HG02885 (cell line): ENCODE results near the gene EXOC3L1.
A peak's percentile ranks its signal among the peaks of the same experiment; 100 is the strongest.

Experiments used
- ATAC-seq: cut with Tn5 transposase; IDR thresholded peaks from one replicate; pipeline ENCODE4 v1.9.1; 2021; ENCODE audit warnings: mild to moderate bottlenecking; ENCODE audit not compliant: unreplicated experiment, poor library complexity

Gene EXOC3L1

DNA sequence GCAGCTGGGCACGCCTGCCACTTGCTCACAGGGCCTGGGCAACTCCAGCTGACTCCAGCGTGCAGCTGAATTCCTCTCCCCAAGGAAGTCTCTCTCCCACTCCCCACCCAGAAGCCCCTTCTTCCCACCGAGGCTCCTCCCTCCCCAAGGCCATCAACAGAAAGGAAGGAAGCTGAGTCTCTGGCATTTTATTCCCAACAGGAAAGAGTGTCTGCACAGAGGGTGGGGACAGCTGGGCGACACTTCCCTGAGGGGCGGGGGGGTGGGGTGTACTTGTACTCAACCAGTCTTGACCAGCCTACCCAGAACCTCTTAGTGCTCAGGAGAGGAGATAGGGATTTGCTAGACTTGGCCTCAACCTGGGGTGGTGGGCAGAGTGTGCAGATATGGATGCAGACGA, at the start of gene EXOC3L1:
Gene EXOC3L1 (minus strand): TSS at position 96 of the 400 bp plus-strand sequence. CDS start 460 bp downstream, outside the sequence.
- no peak for ATAC-seq

DNA sequence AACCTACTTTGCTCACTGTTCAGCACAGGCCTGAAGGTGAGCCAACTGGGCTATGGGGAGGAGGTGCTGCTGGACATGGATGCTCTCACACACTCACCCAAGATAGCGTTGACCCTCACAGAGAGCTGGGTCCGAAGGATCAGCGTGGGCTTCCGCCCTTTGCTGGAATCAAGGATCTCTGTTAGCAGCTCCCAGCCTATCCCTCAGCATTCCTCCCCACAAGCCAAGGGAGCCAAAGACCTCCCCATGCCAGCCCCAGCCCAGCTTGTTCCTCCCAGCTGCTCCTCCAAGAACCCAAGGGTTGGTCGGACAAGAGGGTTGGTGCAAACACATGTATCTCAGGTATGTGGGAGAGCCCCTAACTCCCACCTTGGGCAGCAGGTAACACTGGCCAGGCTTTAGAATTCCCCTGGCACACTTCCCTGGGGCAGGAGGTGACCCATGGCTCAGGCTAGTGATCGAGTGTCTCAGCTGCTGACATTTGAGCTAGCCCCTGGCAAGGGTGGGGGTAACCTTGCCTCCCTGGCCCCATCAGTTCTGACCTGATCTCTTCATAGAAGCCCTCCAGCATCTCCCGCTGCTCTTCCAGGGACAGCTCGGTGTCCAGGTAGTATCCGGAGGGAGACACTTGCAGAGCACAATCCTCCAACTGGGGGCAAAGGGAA, 49.0 kb upstream of the EXOC3L1 start:
- ATAC-seq = no peak

DNA sequence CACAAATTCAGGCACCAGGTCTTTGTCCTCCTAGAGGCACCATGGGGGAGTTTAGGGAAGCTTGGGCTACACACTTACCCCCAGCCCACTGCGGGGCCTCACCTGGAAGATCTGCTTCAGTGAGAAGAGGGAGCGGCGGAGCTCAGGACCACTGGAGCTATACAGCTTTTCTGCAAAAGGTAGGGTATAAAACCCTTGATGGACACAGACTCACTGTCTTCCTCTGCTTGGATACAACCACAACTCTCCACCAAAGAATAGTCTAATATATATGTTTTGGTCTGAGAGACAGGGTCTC, 48.3 kb upstream of the EXOC3L1 start:
- no peak for ATAC-seq

- ATAC-seq = no peak
Measured at GRCh38 chr16:67237396-67238277, 47.7 kb upstream of the EXOC3L1 start.

DNA sequence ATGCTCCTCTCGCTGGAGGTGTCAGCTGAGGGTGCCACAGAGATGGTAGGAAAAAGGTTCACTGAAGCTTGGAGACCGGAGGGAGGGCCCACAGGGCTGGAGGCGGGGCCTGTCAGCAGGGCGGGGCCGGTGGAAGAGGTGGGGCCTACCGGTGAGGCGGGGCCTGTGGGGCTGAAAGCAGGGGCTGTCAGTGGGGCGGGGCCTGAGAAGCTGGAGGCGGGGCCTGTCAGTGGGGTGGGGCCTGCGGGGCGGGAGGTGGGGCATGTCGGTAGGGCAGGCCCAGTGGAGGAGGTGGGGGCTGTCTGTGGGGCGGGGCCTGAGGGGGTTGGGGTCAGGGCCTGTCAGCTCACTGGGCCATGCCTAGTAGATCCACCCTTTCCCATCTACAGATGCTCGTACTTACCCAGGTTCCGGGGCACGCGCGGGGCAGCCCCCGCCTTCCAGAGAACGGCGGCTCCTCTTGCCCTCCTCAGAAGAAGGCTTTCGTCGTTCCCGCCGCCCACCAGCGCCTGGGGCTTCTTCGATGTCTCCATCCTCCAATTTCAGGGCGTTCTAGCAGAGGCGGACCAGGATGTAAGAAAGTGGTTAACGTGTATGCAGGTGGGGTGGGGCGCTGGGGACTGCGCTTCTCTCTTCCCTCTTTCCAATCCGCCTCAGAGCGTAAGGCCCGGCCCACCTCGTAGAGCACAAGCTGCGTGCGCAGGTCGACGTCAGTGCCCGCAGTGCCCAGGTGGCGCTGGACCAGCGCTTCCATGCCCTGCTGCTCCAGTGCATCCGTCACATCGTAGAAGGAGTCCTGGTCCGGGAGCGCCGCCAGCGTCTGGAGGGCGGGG, 46.8 kb upstream of the EXOC3L1 start:
- ATAC-seq = no peak

DNA sequence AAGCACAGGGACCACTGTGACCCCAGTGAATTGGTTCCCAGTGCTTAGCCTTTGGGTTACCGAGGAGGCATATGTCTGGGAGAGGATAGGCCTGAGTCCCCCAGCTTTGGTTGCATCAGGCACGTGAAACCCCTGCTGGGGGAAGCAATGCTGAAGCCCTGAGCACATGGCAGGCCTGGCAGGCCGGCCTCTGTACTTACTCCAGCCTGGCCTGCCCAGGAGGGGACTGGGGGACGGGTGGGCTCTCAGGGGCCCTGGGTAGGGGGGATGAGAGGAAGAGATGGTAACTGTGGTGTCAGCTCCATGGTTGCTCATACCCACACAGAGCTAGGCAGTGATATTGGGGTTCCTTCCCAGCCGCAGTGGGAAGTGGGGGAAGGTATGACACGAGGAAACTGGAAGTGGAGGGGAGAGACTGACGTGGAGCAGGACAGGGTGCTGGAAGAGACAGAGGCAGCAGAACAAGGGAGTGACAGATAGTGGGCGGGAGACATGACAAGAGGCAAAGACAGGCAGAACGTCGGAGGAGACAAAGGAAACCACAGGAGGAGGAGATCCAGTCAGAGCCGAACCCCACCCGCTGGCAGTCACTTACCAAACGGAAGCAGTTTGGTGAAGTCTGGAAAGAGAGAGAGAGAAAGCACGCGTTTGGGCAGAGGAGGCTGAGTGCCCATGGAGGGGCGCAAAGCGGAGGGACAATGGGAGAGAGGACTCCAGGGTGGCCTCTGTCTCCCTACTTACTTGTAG, 46.1 kb upstream of the EXOC3L1 start:
- ATAC-seq = no peak

GRCh38 chr16:67234180-67234597, 44.3 kb upstream of the EXOC3L1 start:
- no peak for ATAC-seq

- ATAC-seq = no peak
Measured at GRCh38 chr16:67233596-67233995, 43.7 kb upstream of the EXOC3L1 start.

GRCh38 chr16:67230809-67231660, 41.1 kb upstream of the EXOC3L1 start:
- no peak for ATAC-seq

GRCh38 chr16:67229906-67230808, 40.2 kb upstream of the EXOC3L1 start:
- no peak for ATAC-seq

DNA sequence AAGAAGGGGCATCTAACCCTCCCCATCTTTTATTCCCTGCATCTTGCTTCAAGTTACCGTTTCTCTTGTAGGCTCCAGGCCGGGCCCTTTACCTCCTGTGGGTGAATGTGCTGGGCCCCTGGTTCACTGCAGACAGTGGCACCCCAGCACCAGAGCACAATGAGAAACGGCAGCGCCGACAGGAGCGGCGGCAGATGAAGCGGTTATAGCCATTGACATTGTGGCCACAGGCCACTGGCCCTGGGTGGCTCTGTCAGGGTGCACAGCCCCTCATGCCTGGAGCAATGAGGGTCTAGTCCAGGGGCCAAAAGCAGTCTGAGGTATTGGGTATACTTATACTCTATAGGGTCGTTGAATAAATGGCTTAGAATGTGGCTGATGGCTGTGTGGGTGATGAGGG, 39.0 kb upstream of the EXOC3L1 start:
- no peak for ATAC-seq

DNA sequence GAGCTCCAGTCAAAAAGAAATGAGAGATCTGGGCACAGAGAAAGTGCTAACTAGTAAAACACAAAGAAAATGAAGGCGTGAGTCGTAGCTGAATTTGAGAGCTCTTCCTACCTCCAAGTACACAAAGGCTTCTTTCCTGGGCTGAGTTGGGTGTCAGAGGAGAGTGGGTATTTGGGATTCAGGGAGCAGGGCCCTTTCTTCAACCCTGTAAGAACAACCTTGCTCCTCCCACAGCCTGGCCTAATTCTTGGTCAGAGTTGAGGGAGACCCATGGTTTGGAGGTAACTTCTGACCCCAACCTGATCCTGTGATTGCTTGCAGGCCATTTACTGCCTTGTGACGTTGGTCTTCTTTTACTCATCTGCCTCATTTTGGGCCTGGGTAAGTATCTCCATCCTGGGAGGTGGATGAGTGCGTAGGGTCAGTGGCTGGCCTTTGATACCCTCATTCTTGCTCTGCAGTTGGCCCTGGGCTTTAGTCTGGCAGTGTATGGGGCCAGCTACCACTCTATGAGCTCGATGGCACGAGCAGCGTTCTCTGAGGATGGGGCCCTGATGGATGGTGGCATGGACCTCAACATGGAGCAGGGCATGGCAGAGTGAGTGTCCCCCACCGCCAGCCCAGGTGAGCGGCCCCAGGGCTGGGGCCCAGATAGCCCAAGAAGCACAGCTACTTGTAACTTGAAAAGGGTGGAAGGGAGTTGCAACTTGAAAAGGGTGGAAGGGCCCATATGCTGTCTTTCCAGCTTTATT, 38.3 kb upstream of the EXOC3L1 start:
- ATAC-seq = no peak

DNA sequence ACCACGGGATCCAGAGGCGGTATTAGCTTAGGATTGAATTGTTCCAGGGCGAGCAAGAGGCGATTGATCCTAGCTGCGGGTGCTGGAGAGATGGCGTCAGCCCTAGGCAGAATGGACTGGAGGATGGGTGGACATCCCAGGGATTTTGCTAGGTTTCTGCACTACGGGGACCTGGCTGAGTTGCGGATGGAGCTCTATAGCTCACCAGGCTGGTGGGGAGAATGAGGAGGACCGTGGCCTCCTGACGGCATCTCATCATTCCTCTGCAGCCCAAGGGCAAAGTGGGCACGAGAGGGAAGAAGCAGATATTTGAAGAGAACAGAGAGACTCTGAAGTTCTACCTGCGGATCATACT, 37.6 kb upstream of the EXOC3L1 start:
- no peak for ATAC-seq

DNA sequence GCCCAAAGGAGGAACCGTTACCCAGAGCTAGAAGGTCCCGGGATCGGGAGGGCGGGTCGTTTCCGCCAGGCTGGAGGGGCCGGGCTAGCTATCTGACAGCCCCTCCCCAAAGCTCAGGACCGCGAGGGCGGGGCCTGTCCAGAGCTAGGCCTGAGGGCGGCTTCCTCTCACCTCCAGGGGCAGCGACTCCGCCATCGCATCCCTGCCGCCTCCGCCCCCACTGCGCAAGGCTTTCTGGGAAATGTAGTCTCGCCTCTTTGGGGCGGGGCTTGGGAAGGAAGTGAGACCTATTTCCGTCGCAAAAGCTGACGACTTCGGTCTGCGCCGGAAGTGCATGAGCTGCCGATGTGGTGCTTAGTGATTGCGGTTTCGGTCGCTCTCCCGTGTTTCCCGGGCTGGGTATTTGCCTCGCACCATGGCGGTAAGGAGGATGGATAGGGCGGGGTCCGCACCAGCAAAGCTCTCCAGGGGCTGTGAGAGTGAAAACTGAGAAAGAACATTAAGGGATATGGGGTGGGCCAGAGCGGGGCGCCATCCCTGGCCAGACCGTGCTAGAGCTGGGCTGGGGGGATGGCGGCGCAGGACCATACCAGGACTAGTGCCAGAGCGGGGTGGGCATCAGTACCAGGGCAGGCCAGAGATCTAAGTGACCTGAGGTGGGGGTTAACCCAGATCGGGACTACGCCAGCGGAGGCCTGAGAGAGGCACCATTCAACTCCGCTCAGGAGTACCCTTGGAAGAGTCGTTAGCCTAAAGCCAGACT, 37.0 kb upstream of the EXOC3L1 start, which contains the start of gene TMEM208:
Gene TMEM208 (plus strand): TSS at position 327 of the 763 bp plus-strand sequence. CDS start 89 bp downstream, at position 416.
- ATAC-seq = peak; percentile 95

GRCh38 chr16:67226295-67226803, 36.4 kb upstream of the EXOC3L1 start:
- no peak for ATAC-seq

DNA sequence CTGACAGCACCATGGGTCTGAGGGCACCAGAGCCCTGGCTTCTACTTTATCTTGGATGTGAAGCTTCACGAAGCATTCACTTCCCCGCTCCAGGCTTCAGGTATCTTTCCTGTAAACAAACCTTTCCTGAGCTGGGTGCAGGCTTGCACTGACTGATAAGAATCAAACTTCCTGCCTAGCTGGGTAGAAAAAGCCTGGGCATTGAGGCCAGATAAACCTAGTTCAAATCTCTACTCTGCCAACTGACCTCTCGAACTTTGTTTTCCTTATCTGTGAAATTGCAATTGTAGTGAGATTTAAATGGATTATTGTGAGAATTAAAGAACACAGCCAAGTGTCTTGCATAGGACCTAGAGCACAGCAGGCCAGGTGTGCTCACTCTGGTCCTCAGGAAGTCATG, 34.1 kb upstream of the EXOC3L1 start:
- no peak for ATAC-seq
